Sigmoid colon (tissue), 7 donors: ENCODE data around the gene STAT1. TPM values are rescaled to one million over a fixed set of nuclear protein-coding genes. Genes with fewer than 3 reads are reported as not detected.
A peak's percentile ranks its signal among the peaks of the same experiment; 100 is the strongest.

Experiments
- DNase-seq: peaks from one replicate; pipeline ENCODE4 v3.0.0-alpha.2; 2019
- H3K27ac ChIP-seq, 4 donors: fragments of 200-600 bp; sonication (generic); one replicate each; pipeline ENCODE4 v1.5.1; 2016 to 2019; ENCODE audit warnings: mild to moderate bottlenecking in 1 of 4
- H3K27me3 ChIP-seq, 3 donors: fragments of 200-600 bp; sonication (generic); one replicate each; pipeline ENCODE4 v1.5.1; 2019; ENCODE audit warnings: mild to moderate bottlenecking in 1 of 3
- H3K36me3 ChIP-seq, 4 donors: fragments of 200-600 bp; sonication (generic); one replicate each; pipeline ENCODE4 v1.5.1; 2016 to 2019
- H3K4me1 ChIP-seq, 4 donors: fragments of 200-600 bp; sonication (generic); one replicate each; pipeline ENCODE4 v1.5.1; 2017 to 2019
- H3K4me3 ChIP-seq, 4 donors: fragments of 200-600 bp; sonication (generic); one replicate each; pipeline ENCODE4 v1.5.1; 2017 to 2019; ENCODE audit warnings: mild to moderate bottlenecking in 2 of 4, moderate library complexity in 1 of 4
- H3K9me3 ChIP-seq, 4 donors: fragments of 200-600 bp in 3 of 4; sonication (generic) in 3 of 4; one replicate each; pipeline versions ENCODE4 v1.5.1 to v1.6.1; 2013 to 2019
- EP300 ChIP-seq, 4 donors: sonication (generic); formaldehyde crosslinking; IDR thresholded peaks; one replicate each; pipeline ENCODE4 v1.6.1; 2017; ENCODE audit warnings: antibody characterized with exemption in 4 of 4
- POLR2A ChIP-seq, 2 donors: fragments of 450-650 bp; IDR thresholded peaks; one replicate each; pipeline ENCODE4 v1.6.1; 2016; ENCODE audit warnings: antibody characterized with exemption in 2 of 2, mild to moderate bottlenecking in 2 of 2, moderate library complexity in 2 of 2
- POLR2AphosphoS5 ChIP-seq, 4 donors: sonication (generic); formaldehyde crosslinking; IDR thresholded peaks; one replicate each; pipeline ENCODE4 v1.6.1; 2017; ENCODE audit warnings: antibody characterized with exemption in 4 of 4
- WGBS, 2 donors: extraction: QIAGEN DNeasy Blood & Tissue Kit; methylation state at CpG; one replicate each; pipeline ENCODE4 v1.1.7; 2013; 5-methylcytosine and 5-hydroxymethylcytosine counted together
- intact Hi-C: fragments of 100-400 bp; cut with DNase I; formaldehyde crosslinking; loops from one replicate; pipeline ENCODE4 v1.15.1; 2023
- polyA plus RNA-seq, 3 donors: library from polyadenylated mRNA; stranded (reverse); fragments of 200-250 nt; gene quantifications; one replicate each; pipeline ENCODE4 v1.2.3, GENCODE V29; 2013
- total RNA-seq, 4 donors: library from RNA; depleted of rRNA; stranded (reverse); fragments of >200 nt; gene quantifications; one replicate each; pipeline ENCODE4 v1.1.0, GENCODE V29; 2016
- TF ChIP-seq, protein P1 (sequence below), 4 experiments: fragments of 450-650 bp in 3 of 4; fragments of 200-600 bp in 1 of 4; IDR thresholded peaks; one replicate each; pipeline ENCODE4 v1.5.1; 2016 to 2019; ENCODE audit warnings: antibody characterized with exemption in 4 of 4, mild to moderate bottlenecking in 3 of 4, moderate library complexity in 2 of 4
- donor health status: healthy with polysubstance abuse.
- donor health status: Bipolar disorder and iron deficiency.
- donor health status: healthy.

STAT1 gene
- total and polyA plus RNA-seq, 7 donors, result 32.8 to 93.8 (median 51.8) TPM

GRCh38 chr2:191019376-191019775 lies 5.4 kb upstream of the STAT1 start:
- H3K9me3 ChIP-seq, result no peaks in the 10 kb centered on the region
- peak overlapping the region in 2 of 4 donors; percentile 90 to 96 for H3K27ac ChIP-seq
- H3K36me3 ChIP-seq, result no peaks in the 10 kb centered on the region
- peaks cover 0 to 23% (median 11%) of the 10 kb centered on the region in 4 donors for H3K4me1 ChIP-seq
- WGBS, 2 donors, result 89 to 97% methylated on average over 3 of the region's 3 CpGs
- DNase-seq, result no peak
- H3K27me3 ChIP-seq, result no peaks in the 10 kb centered on the region
- TF ChIP-seq POLR2A (IDR thresholded peaks at IDR 0.05) (no peak), POLR2AphosphoS5 (IDR thresholded peaks at IDR 0.05) (no peak), EP300 (IDR thresholded peaks at IDR 0.05) (no peak)
- TF ChIP-seq, protein P1, sequence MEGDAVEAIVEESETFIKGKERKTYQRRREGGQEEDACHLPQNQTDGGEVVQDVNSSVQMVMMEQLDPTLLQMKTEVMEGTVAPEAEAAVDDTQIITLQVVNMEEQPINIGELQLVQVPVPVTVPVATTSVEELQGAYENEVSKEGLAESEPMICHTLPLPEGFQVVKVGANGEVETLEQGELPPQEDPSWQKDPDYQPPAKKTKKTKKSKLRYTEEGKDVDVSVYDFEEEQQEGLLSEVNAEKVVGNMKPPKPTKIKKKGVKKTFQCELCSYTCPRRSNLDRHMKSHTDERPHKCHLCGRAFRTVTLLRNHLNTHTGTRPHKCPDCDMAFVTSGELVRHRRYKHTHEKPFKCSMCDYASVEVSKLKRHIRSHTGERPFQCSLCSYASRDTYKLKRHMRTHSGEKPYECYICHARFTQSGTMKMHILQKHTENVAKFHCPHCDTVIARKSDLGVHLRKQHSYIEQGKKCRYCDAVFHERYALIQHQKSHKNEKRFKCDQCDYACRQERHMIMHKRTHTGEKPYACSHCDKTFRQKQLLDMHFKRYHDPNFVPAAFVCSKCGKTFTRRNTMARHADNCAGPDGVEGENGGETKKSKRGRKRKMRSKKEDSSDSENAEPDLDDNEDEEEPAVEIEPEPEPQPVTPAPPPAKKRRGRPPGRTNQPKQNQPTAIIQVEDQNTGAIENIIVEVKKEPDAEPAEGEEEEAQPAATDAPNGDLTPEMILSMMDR (IDR thresholded peaks at IDR 0.05), result no peak
- no peak overlapping the region for H3K4me3 ChIP-seq
- intact Hi-C loops, result loop anchor here (10.0 kb wide), 1 partner anchor 375 kb away; the partner anchor contains the start of gene NAB1

DNA sequence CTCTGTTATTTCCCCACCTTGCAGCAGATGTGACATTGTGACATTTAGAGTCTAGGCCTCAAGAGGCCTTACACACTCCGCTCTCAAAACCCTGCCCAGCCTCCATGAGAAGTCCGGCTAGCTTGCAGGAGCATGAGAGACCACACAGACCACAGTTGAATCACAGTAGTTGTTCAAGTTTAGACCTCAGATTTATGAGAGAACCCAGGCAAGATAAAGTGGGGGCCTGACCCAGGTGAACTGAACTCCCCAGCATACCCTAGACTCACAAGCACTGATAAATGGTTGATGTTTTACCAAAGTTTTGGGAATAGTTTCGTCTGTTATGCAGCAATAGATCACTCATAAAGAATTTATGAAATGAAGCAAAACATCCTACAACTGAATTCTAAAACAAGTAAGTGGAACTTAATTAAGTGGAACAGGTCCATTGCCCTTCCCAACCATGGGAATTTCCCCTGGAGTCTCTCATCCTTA lies 4.7 kb upstream of the STAT1 start:
- intact Hi-C loops, result loop anchor here (10.0 kb wide), 1 partner anchor 374 kb away; the partner anchor contains the start of gene NAB1
- DNase-seq, result no peak
- H3K9me3 ChIP-seq, result no peaks in the 10 kb centered on the region
- no peak overlapping the region for H3K27ac ChIP-seq
- no peaks in the 10 kb centered on the region for H3K27me3 ChIP-seq
- TF ChIP-seq POLR2AphosphoS5 (IDR thresholded peaks at IDR 0.05) (no peak), EP300 (IDR thresholded peaks at IDR 0.05) (no peak), POLR2A (IDR thresholded peaks at IDR 0.05) (no peak)
- TF ChIP-seq, protein P1 (IDR thresholded peaks at IDR 0.05), result no peak
- H3K4me1 ChIP-seq, result peaks cover 0 to 24% (median 11%) of the 10 kb centered on the region in 4 donors
- 78 to 84% methylated on average over 3 of the region's 3 CpGs for WGBS, 2 donors
- H3K4me3 ChIP-seq, result no peak overlapping the region
- H3K36me3 ChIP-seq, result no peaks in the 10 kb centered on the region

- Histone ChIP-seq H3K4me1 (peaks cover 0 to 28% (median 13%) of the 10 kb centered on the region in 4 donors), H3K27me3 (no peaks in the 10 kb centered on the region), H3K27ac (no peak overlapping the region), H3K4me3 (no peak overlapping the region), H3K36me3 (no peaks in the 10 kb centered on the region), H3K9me3 (no peaks in the 10 kb centered on the region)
- no peak for DNase-seq
- TF ChIP-seq, protein P1 (IDR thresholded peaks at IDR 0.05), result no peak
- TF ChIP-seq POLR2AphosphoS5 (IDR thresholded peaks at IDR 0.05), result no peak
- no peak for TF ChIP-seq POLR2A (IDR thresholded peaks at IDR 0.05)
- TF ChIP-seq EP300 (IDR thresholded peaks at IDR 0.05), result no peak
- intact Hi-C loops, result loop anchor here (10.0 kb wide), 1 partner anchor 373 kb away; the partner anchor contains the start of gene NAB1
- WGBS, 2 donors, result 92 to 95% methylated on average over 1 of the region's 1 CpG
These were observed 4.1 kb upstream of the STAT1 start for GRCh38 chr2:191018048-191018447.

- H3K36me3 ChIP-seq, result no peaks in the 10 kb centered on the region
- no peaks in the 10 kb centered on the region for H3K9me3 ChIP-seq
- 91% methylated on average over 8 of the region's 8 CpGs for WGBS, 2 donors
- H3K27me3 ChIP-seq, result no peaks in the 10 kb centered on the region
- DNase-seq, result no peak
- TF ChIP-seq EP300 (IDR thresholded peaks at IDR 0.05) (no peak), POLR2AphosphoS5 (IDR thresholded peaks at IDR 0.05) (no peak), POLR2A (IDR thresholded peaks at IDR 0.05) (no peak)
- TF ChIP-seq, protein P1 (IDR thresholded peaks at IDR 0.05), result no peak
- no peak overlapping the region for H3K4me3 ChIP-seq
- peaks cover 0 to 42% (median 26%) of the 10 kb centered on the region in 4 donors for H3K4me1 ChIP-seq
- H3K27ac ChIP-seq, result no peak overlapping the region
- intact Hi-C loops, result loop anchor here (2.0 to 10.0 kb wide), 2 partner anchors 371 to 661 kb away; partner anchors contain the start of gene NAB1
These were observed 1.9 kb upstream of the STAT1 start for GRCh38 chr2:191015831-191016230.
